ENCODE results near the gene LDB3.

DNA sequence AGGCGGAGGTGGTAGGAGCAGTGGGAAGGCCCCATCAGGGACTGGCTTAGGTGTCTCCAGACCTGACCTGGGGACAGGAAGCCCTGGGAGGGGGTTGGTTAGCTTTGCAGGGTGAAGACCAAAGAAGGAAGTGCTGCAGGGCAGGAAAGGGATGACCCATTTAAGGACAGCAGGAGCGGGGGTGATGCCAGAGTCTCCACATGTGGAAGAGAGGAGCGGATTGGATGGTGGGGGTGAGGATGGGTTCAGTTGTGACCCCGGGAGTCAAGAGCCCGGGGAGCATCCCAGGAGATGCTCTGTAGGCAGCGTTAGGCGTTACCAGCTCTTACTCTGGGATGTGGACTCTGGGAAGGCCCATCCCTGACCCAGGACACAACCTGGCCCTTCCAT is 3.1 kb upstream of the LDB3 start:
- TF ChIP-seq, protein P1, sequence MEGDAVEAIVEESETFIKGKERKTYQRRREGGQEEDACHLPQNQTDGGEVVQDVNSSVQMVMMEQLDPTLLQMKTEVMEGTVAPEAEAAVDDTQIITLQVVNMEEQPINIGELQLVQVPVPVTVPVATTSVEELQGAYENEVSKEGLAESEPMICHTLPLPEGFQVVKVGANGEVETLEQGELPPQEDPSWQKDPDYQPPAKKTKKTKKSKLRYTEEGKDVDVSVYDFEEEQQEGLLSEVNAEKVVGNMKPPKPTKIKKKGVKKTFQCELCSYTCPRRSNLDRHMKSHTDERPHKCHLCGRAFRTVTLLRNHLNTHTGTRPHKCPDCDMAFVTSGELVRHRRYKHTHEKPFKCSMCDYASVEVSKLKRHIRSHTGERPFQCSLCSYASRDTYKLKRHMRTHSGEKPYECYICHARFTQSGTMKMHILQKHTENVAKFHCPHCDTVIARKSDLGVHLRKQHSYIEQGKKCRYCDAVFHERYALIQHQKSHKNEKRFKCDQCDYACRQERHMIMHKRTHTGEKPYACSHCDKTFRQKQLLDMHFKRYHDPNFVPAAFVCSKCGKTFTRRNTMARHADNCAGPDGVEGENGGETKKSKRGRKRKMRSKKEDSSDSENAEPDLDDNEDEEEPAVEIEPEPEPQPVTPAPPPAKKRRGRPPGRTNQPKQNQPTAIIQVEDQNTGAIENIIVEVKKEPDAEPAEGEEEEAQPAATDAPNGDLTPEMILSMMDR (IDR thresholded peaks at IDR 0.05; ENCODE audit: low read depth, low read length, poor library complexity, severe bottlenecking): no peak
- no peak for TF ChIP-seq EZH2phosphoT487 (IDR thresholded peaks at IDR 0.05; ENCODE audit: borderline replicate concordance, low read length)

All from DOHH2 (cell line).